DOHH2 (cell line): ENCODE results near the gene ADAMTS12.

Experiments used
- CTCF ChIP-seq: fragments of 200-600 bp; sonication (generic); IDR thresholded peaks from one replicate; pipeline ENCODE4 v1.5.1; 2014; ENCODE audit warnings: antibody characterized with exemption, mild to moderate bottlenecking, low read depth, low read length; ENCODE audit not compliant: poor library complexity, severe bottlenecking
- EZH2phosphoT487 ChIP-seq: fragments of 200-600 bp; sonication (generic); IDR thresholded peaks from 2 replicates; pipeline ENCODE4 v1.6.1; 2017; ENCODE audit warnings: borderline replicate concordance, mild to moderate bottlenecking, antibody characterized with exemption, low read length, moderate library complexity, mixed read lengths

- no peak for TF ChIP-seq CTCF
- no peak for TF ChIP-seq EZH2phosphoT487
These were observed 390.5 kb downstream of the ADAMTS12 start for GRCh38 chr5:33501260-33501659.
